ENCODE measurements around the gene NR3C2.

Gene NR3C2

DNA sequence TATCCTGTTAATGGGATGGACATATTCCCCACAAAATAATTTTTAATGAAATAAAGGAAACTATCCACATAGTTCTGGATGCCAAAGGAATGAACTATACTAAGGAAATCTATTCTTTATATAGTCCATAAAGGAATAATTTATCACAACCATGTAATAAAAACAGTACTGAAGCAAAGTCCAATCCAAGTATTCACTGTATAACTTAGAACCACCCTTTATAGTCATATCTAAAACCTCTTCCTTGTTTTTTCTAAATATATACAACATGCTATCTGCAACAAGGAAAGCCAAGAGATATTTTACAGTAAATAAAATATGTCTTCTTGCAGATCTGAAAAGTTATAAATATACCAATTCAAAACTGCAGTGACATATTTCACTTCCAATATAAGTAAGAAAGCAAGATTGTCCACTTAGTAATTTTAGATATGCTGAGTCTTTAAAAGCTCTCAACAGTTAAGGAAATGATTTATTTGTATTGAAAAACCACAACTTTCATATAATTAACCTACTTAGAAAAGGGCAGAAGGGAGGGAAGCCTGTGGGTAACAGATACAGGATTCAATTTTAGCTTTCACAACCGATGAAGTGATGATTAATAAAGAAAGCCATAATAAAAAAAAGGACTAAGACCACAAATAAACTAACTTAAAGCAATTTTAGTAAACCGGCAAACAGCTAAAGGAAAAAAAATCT is 8.0 kb downstream of the NR3C2 start:
- peak in 1 of 5 experiments; percentile 45 for DNase-seq

DNA sequence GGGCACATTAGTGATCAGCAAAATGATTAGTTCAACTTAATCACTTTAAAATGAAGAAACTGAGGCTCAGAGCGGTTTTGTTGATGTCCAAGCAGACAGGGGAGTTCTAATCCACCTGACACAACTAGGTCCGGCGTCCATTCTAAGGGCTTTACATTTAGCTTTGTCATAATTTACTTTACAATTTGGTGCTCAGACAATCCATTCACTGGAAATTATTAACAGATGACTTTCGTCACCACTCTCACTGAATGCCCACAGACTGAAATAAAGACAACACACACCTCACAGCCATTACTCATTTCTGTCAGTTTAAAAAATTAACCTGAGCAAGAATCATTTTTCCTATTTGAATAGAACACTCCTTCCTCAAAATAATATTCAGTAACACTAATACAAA is 10.8 kb downstream of the NR3C2 start:
- no peak for DNase-seq

DNA sequence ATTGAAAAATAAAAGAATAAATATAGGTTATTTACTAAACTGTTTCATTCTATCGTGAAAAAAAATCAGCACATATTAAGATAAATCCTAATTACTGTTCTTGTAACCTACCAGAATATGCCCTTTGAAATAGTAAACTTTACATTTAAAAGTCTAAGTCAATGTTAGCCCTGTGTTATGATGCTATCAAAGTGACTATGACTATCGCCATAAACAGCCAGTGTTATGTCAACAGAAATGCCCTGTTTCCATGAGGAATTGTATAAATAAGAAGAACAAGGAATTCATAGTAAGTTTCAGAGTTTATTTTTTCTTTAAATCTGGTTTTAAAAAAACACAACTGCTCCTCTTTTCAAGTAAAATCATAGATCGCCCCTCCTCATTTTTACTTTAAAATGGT is 11.4 kb downstream of the NR3C2 start:
- no peak for DNase-seq

DNA sequence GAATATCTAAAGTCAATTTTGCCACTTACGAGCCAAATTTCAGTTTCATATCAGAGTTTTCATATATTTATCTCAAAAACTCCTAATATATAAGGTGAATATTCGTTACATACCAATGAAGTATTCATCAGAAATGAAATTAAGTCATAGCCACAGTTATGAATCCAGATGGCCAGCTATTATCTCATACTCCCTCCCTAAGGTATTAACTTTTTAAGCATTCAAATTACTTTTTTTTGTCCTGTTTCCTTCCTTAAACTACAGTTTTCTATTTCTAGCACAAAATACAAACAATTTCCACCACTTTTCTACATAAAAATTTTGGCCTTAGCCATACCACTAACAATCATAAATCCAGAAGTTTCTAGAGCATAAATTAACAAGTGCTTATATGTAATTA is 13.0 kb downstream of the NR3C2 start:
- no peak for DNase-seq

DNA sequence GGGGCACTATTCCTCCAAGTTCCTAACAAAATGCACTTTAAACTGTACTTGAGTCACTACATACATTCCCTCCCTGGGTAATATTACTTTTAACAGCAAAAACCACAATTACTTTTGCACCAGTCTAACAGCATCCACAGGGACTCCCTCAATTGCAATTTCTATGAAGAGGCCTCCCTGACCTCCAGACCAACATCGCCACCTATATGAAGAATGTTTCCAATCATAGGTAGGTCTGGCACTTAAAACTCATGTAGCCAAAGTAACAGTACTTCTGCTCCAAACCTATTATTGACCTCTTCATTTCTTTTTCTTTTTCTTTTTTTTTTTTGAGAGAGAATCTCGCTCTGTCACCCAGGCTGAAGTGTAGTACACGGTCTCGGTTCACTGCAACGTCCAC is 15.6 kb downstream of the NR3C2 start:
- no peak for DNase-seq

DNA sequence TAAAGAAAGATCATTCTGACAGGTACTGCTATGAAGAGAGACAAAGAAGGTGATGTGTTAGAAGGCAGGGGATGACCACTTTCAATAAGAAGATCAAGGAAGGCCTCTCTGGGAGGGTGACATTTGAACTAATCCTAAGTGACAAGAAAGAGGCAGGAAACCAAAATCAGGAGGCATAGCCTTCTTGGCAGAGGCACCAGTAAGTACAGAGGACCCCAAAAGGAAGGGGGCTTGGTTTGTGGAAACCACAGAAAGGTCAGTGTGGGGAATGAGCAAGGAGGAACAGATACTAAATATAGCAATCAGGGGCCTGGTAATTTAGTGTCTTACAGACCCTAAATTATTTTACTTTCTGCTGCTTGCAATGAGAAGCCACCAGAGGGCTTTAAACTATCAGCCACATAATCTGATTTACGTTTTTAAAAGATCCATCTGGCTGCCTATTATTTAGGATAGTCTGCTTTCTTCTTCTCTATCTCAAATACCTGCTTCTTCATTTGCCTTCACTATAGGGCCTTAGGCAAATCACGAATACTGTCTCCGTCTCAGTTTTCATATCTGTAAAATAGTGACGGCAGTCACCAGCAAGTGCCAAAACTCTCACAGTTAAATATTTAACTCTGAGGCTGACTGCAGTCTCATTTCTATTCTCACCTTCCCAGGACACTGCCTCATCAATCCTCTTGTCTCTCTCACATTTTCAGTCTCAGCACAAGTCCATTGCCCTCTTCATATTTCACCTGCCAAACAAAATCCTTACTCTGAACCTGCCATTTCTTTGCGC is 16.7 kb downstream of the NR3C2 start:
- DNase-seq = no peak

DNA sequence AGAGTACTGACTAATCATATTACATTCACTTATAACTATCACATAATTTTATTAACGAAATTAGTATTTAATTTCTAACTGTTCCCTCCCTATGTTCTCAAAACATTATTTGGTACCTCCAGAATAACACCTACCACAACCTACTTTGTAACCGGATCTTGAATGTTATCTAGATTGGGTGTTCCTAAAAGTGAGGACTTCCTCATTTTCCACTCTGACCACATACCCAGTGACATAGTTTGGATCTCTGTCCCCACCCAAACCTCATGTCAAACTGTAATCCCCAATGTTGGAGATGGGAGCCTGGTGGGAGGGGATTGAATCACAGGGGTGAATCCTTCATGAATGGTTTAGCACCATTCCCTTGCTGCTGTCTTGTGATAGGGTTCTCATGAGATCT is 21.8 kb downstream of the NR3C2 start:
- no peak for DNase-seq

DNA sequence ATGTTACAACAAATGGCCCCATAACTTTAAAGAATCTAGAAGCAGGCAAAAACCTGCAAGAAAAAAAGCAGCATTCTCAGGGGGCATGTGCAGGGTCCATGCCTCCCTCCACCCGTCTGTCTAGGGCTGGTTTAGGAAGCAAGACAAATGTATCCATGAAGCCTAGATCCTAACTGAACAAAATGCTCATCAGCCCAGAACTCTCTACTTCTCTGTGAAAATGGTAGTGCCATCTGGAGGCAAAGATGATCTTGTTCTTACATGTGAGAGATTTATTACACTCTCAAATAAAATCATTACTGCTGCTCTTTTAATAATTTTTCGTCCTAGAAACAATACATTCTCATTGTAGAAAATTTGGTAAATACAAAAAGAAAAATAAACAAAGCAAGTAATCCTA is 26.7 kb downstream of the NR3C2 start:
- peak in 1 of 5 experiments; percentile 3 for DNase-seq

DNA sequence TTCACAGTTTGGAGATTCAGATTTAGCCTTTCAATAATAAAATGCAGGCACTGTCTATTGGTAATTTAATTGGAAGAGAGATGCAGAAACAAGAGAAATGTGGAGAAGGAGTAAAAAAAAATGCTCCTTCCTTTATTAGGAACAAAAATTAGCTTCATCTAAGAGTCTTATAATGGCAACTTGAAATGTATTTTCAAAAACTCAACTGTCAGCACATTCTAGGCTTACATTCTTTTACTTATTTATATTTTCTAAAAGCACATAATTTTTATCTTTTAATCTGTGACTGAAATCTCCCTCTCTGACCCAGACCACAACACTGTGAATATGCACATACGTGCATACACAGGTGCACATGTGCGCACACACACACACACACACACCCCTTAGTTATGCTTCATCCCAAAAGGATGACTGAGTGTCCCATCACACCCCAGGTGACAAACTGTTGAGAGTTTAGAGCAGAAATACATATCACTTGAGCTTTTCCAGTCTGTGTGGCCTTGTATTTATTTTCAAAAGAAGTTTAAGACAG is 29.7 kb downstream of the NR3C2 start:
- DNase-seq = peak in 1 of 5 experiments; percentile 22

DNA sequence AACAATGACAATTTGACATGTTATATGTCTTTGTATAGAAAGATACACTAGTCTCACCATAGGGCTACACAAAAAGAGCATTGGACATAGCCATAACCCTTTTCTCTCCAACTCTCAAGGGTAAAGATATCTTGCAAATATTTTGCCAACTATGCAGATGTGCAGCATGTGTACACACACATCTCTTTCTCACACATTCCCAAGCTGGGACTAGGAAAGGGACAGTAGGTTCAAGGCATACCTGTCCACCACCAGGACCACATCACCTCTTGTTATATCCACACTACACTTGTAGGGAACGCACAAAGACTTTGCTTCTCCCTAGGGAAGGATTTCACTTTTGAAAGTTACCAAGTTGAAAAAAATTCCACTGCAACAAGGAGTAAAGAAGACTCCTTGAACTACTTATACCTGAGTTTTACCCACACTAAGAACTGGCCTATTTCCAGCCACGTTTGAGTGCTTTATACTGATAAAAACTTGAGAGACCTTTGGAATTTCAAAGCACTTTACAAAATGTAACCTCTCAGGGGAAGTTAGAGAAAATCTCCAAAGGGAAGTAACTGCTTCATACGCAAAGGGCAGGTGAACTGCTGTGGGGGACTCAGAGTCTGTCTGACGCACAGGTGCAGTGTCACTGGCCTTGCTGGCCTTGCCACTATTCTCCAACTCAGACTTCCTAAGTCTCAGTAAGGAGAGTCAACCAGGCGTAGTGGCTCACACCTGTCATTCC is 36.9 kb downstream of the NR3C2 start:
- no peak for DNase-seq

DNA sequence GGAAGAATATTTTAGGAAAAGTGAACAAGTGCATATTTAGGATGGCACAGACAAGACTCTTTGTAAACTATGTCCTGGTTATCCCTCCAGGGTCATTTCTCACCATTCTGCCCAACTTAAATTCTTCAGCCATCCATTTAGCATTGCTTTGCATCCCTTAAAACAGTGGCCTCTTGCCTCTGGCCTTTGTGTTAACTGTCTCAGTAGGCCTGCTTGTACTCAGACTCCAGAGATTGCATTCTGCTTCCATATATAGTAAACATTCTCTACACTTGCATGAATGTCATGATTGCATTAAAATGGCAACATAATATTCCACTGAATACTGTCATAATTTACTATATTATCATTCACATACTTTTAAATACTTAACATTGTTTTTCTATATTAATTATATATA is 43.2 kb downstream of the NR3C2 start:
- DNase-seq = no peak

DNA sequence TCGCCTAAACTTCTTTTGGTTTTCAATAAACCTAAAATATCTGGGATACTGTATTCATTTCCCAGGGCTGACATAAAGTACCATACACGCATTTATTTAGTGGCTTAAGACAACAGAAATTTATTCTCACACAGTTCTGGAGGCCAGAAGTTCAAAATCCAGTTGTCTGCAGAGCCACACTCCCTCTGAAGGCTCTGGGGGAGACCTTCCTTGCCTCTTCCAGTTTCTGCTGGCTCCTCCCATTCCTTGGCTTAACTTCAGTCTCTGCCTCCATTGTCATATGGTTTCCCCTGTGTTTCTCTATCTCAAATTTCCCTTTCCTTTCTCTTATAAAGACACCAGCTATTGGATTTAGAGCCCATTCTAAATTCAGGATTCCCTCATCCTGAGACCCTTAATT is 44.4 kb downstream of the NR3C2 start:
- no peak for DNase-seq

DNA sequence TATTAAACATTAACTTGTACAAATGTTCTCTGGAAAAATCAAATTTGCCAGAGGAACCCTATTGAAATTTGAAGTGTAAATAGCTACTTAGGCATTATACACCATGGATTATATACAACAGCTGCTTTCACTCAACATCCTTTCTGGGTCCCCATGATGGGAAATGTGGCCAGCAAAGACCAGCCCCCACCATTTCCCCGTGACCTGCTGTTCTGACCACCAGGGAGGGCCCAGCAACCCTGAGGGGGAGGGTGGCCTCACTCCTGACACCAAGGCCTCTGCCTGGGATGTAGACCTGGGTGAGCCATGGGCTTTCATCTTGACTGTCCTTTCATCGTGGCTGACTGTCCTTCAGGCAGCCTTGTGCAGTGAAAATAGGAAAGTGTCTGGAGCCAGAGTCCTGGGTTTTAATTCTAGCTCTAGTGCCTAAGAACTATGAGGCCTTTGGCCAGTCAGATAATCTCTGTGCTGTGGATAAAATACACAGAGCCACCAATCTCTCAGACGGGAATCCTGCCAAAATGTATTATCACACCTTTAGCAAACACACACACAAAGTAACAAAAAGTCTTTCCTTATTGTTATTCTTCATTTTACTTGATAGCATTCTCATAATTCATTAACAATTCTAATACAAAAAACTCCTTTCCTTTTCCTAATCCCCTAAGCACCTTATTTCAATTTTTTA is 45.1 kb downstream of the NR3C2 start:
- no peak for DNase-seq

DNA sequence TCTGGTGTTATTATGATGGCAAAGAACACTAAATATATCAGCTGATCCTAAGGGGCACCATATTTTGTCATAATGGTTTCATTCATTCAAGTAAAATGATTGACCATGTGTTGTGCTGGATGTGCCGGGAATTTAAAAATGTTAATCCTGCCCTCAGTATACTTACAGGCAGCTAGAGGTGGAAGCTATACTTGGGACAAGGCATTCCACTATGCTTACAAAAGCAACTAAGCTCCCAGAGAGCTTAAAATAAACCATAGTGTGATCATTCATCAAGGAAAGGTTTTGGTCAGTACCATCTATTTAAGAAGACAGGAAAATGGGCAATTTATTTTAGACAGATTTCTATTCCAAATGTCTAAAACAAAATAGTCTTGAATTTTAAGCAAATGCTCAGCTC is 46.4 kb downstream of the NR3C2 start:
- DNase-seq = no peak

DNA sequence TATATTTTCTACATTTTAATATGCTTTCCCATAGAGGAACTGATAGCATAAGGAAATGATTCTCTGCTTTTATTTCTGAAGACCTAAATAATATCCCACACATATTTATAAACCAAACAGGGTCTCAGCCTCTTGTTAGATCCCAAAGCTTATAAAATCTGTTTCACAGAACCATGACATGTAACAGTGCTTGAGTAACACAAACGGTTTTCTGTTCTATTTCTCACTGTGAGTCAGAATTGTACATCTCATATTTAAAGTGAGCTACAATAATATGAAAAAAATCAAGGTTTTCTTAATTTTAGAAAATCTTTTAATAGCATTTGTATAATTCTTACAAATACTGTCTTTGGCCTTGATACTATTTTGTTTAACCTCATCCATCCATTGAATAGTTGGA is 51.2 kb downstream of the NR3C2 start:
- DNase-seq = no peak

DNA sequence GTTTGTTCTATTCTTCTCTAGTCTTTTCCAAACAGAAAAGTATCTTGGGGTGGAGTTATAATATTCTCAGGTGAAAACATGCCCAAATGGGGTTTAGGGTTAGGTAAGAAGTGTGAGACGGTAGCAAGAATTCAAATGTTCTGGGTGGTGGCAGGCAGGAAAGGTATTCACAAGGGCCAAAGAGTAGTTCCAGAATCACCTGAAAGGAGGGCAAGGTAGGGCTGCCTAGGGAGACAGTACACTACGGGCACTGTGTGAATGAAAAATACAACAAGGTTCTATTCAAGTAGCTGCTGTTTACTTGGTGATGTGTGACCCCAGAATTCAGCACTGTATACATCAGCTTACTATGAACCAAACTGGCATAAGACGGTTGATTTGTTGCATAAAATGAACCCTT is 51.9 kb downstream of the NR3C2 start:
- no peak for DNase-seq

DNA sequence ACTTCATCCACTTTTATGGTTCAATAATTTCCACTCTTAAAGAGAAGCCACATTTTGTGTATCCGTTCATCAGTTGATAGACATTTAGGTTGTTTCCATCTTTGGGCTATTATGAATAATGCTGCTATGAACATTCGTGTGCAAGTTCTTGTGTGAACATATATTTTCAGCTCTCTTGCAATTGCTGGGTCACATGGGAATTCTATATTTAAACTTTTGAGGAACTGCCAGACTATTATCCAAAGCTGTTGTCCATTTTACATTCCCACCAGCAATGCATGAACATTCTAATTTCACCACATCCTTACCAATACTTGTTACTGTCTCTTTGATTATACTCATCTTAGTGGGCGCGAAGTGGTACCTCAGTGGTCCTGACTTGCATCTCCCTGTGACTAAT is 61.9 kb downstream of the NR3C2 start:
- DNase-seq = no peak

DNA sequence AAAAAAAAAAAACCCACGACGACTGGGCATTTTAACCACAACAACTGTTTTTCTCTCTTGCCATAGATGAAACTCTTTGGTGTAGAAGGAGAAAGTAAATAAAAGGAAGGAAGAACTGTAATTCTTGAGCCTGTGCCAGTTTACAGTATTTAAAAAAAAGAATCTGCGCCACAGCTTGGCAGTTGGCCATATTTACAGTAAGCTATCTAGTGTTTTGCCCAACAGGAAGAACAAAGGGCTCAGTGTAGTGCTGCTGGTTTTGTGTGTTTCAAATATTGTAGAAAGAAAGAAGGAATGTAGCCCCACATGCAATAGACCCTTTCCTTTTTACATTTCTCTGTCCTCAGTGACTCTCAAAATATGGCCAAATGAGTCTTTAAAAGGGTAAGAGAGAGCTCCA is 66.1 kb downstream of the NR3C2 start:
- peak in 3 of 5 experiments; percentile 9 to 48 (median 34) for DNase-seq

DNA sequence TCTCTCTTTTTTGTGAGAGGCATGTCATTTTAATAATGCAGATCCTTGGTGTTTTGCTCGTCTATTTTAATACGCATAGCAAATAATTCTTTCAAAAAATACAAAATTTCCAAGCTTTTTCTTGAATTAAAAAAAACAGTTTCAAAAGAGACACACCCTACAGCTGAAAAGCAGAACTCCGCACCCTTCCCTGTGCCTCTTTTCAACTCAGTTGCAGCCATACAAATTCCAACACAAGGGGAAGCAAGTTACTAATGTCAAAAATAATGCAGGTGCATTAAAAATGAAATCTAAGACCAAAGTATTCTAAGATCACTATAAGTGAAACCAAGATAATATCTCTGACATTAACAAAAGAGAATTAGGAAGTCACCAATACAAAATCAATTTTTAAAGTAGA is 66.6 kb downstream of the NR3C2 start:
- no peak for DNase-seq

DNA sequence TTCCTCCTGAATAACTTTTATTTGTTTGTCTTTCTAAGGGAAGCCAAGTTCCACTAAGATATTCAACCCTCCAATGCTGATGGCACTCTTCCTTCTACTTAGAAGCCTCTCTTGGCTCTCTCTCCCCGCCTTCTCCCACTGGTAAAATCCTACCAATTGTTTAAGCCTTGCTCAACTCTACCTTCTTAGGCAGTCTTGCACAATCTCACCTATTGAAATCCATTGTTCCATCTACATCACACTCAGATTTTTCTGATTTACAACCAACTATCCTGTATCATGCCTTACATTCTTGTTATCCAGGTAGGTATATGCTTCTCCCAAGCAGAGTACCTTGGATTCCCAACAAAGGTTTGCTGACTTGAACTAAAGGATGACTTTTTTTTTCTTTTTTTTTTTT is 69.1 kb downstream of the NR3C2 start:
- DNase-seq = no peak

DNA sequence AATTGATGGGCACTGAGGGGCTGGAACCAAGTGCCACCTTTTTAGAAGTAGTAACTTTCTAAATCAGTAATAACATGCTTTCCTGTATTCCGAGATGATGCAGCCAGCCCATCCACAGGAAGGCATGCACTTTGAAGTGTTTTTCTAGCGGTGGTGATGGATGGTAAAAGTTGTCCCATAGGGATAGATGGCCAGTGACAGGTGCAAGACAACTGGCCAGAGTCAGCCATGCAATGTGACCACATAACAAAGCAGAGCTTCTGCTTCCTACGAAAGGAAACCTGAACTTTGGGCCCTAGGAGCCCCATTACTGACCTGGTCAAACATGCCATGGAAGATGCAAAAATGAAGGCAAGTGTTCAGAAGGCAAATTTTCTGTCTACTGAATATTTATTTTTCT is 72.3 kb downstream of the NR3C2 start:
- no peak for DNase-seq

DNA sequence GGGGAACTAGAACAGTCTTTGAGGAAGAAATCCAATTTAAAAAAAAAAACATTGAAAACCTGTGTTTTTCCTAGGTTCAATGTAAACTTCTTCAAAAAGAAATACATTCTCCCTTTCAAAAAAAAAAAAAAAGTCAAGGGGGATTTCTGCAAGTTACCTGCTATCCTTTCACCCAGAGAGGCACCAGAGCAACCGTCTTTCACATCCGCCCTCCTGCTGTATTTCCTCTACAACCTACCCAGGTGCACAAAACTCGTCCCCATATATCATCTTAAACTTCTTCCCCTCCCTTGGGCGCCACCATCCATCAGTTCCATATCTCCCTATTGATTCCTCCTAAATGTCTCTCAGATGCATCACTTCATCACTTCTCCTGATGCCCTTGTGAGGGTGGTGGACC is 74.5 kb downstream of the NR3C2 start:
- DNase-seq = no peak

DNA sequence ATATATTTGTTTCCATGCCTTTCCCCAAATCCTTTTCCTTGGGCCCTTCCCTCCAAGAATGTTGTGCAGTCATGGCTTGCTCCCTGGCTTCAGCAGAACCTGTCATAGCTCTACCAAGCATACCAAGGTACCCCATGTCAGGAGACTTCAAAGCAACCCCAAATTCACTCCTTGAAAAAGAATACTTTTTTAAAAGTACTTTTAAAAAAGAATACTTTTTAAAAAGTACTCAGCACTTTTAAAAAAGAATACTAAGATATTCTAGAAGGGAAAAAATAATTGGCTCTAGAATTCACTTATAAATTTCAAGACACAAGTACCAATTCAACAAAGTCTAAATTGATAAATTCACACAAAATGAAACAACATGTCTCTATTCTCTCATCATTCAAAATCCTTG is 76.0 kb downstream of the NR3C2 start:
- DNase-seq = no peak

Data from T-helper 2 cell (primary cell).